HCT116 (cell line): ENCODE results near the gene NAPA. TPM values are rescaled to one million over a fixed set of nuclear protein-coding genes. Genes with fewer than 3 reads are reported as not detected.

Source experiments
- ATAC-seq: fragments of 200-7000 bp; cut with Tn5 transposase; 2 replicates; pipeline ENCODE4 v1.9.1; 2020; ENCODE audit warnings: mild to moderate bottlenecking, moderate library complexity
- BruUV-seq: library from RNA; stranded (reverse); fragments of 400-500 nt; replicated peaks from 2 replicates; lab custom pipeline; 2021; lab: Mats Ljungman, UMichigan
- CTCF ChIA-PET: fragments of 300-600 bp; sonication (Branson Sonifier 250); formaldehyde crosslinking; loops from one replicate; lab custom pipeline; 2021; ENCODE audit warnings: antibody characterized with exemption; lab: Charles Lee
- POLR2A ChIA-PET: fragments of 300-600, 350-600 bp; sonication (Branson Sonifier 250); formaldehyde crosslinking; loops from one replicate; lab custom pipeline; 2021; ENCODE audit warnings: antibody characterized with exemption; lab: Charles Lee
- RAD21 ChIA-PET, 2 experiments: fragments of 300-600 bp; sonication (Branson Sonifier 250); formaldehyde crosslinking; loops; one replicate each; lab custom pipeline; 2023; ENCODE audit warnings: low total read pairs in 2 of 2; ENCODE audit not compliant: uncharacterized antibody in 2 of 2, unreplicated experiment in 2 of 2, low non-redundant PET in 1 of 2; lab: Charles Lee
- DNase-seq: peaks from one replicate; pipeline ENCODE4 v3.0.0-alpha.2; 2010; ENCODE audit warnings: low read depth, low spot score
- H2AFZ ChIP-seq: fragments of 200-600 bp; shearing (Covaris generic), sonication (generic); 2 replicates; pipeline ENCODE4 v1.6.1; 2017; ENCODE audit warnings: low read depth, mixed run types, mixed read lengths, antibody characterized with exemption, low read length; ENCODE audit not compliant: poor library complexity, severe bottlenecking
- H3K27ac ChIP-seq: 2 replicates; pipeline ENCODE4 v1.5.1; 2012; ENCODE audit warnings: low read depth, low read length
- H3K27me3 ChIP-seq: fragments of 200-600 bp; sonication (generic); 2 replicates; pipeline ENCODE4 v1.6.1; 2016; ENCODE audit warnings: mixed run types, low read length, mixed read lengths; ENCODE audit not compliant: insufficient read depth
- H3K36me3 ChIP-seq, 2 experiments: fragments of 200-500 bp in 1 of 2; fragments of 200-600 bp in 1 of 2; sonication (Bioruptor generic) in 1 of 2; sonication (generic) in 1 of 2; 2 replicates each; pipeline versions ENCODE4 v1.5.1 to v1.6.1; 2014 to 2016; ENCODE audit warnings: low read length in 2 of 2, inconsistent platforms in 1 of 2, mixed read lengths in 1 of 2, mixed run types in 1 of 2; ENCODE audit not compliant: insufficient read depth in 2 of 2, control insufficient read depth in 1 of 2
- H3K4me1 ChIP-seq, 2 experiments: fragments of 200-600 bp in 1 of 2; sonication (generic) in 1 of 2; 2 replicates each; pipeline versions ENCODE4 v1.5.1 to v1.6.1; 2012 to 2017; ENCODE audit warnings: low read length in 2 of 2, inconsistent platforms in 1 of 2, mild to moderate bottlenecking in 1 of 2, mixed read lengths in 1 of 2, mixed run types in 1 of 2, moderate library complexity in 1 of 2; ENCODE audit not compliant: insufficient read depth in 2 of 2, control insufficient read depth in 1 of 2
- H3K4me2 ChIP-seq: fragments of 200-600 bp; sonication (generic); 2 replicates; pipeline ENCODE4 v1.6.1; 2017; ENCODE audit warnings: mixed run types, low read length, mixed read lengths
- H3K4me3 ChIP-seq, 2 experiments: fragments of 200-600 bp in 1 of 2; sonication (generic) in 1 of 2; replicated peaks in 1 of 2; 2 replicates each; pipeline ENCODE4 v1.5.1; 2011 to 2016; ENCODE audit warnings: low read length in 2 of 2, control low read depth in 1 of 2, low read depth in 1 of 2, mild to moderate bottlenecking in 1 of 2, mixed read lengths in 1 of 2, mixed run types in 1 of 2
- H3K79me2 ChIP-seq: fragments of 200-600 bp; sonication (generic); 2 replicates; pipeline ENCODE4 v1.6.1; 2017; ENCODE audit warnings: mild to moderate bottlenecking, mixed run types, low read length, moderate library complexity, mixed read lengths; ENCODE audit not compliant: insufficient read depth
- H3K9ac ChIP-seq: fragments of 200-600 bp; sonication (generic); 2 replicates; pipeline ENCODE4 v1.6.1; 2016; ENCODE audit warnings: low read length, mixed read lengths
- H3K9me2 ChIP-seq: fragments of 200-600 bp; sonication (generic), shearing (Covaris generic); 2 replicates; pipeline ENCODE4 v1.6.1; 2017; ENCODE audit warnings: mixed run types, mild to moderate bottlenecking, moderate library complexity; ENCODE audit not compliant: insufficient read depth
- H3K9me3 ChIP-seq, 2 experiments: fragments of 200-500 bp in 1 of 2; fragments of 200-600 bp in 1 of 2; sonication (Bioruptor generic) in 1 of 2; sonication (generic) in 1 of 2; 2 replicates each; pipeline ENCODE4 v1.6.1; 2014 to 2017; ENCODE audit warnings: low read length in 2 of 2, mixed read lengths in 2 of 2, inconsistent platforms in 1 of 2, low read depth in 1 of 2, mild to moderate bottlenecking in 1 of 2, mixed run types in 1 of 2, moderate library complexity in 1 of 2; ENCODE audit not compliant: control insufficient read depth in 1 of 2, insufficient read depth in 1 of 2
- H4K20me1 ChIP-seq: fragments of 200-600 bp; sonication (generic), shearing (Covaris generic); 2 replicates; pipeline ENCODE4 v1.6.1; 2017; ENCODE audit warnings: mixed run types, mild to moderate bottlenecking, moderate library complexity; ENCODE audit not compliant: insufficient read depth
- SP1 ChIP-seq: IDR thresholded peaks from 2 replicates; pipeline ENCODE4 v1.6.1; 2012; ENCODE audit warnings: low read depth
- ZFX ChIP-seq: fragments of 450-650 bp; IDR thresholded peaks from 2 replicates; pipeline ENCODE4 v1.6.1; 2017
- intact Hi-C: fragments of 100-400 bp; cut with micrococcal nuclease; formaldehyde crosslinking; loops from 2 replicates; pipeline ENCODE4 v1.10.0; 2022
- total RNA-seq: library from RNA; stranded (reverse); gene quantifications from one replicate; pipeline ENCODE4 v1.2.1, GENCODE V29; 2021; ENCODE audit not compliant: unreplicated experiment
- TF ChIP-seq, protein P1 (sequence below): IDR thresholded peaks from 2 replicates; pipeline ENCODE4 v1.6.1; 2012; ENCODE audit warnings: low read depth

The NAPA gene
- total RNA-seq, 1 experiment from 2014 or later, result 58.8 TPM

DNA sequence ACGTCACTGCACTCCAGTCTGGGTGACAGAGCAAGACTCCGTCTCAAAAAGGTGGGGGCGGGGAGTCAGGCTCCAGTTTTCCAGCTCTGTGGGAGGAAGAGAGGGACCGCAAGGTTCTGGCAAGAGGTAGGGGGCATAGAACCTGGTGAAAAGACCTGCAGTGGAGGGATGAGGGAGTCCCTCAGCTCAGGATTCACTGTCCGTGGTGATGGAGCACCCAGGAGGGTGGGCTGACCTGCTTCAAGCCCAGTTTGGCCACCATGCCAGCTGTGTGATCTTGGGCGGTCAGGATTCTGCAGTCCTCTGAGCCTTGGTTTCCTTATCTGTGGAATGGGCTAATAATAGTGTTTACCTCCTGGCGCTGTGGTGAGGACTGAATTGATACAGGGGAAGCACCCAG lies 64.4 kb downstream of the NAPA start:
- ChIA-PET POLR2A (no interaction called here), CTCF (no interaction called here), RAD21 (no interaction called here)
- H3K9me3 ChIP-seq, result 0 out of 4 replicates have a peak, but pooled peaks cover 0 to under 1% of the 10 kb centered on the region in 2 experiments
- peaks cover 17 to 21% of the 10 kb centered on the region in 2 experiments for H3K4me1 ChIP-seq
- H3K9me2 ChIP-seq, result no peaks in the 10 kb centered on the region
- no peak overlapping the region for H3K27ac ChIP-seq
- H3K27me3 ChIP-seq, result peaks cover 6% of the 10 kb centered on the region
- no peaks in the 10 kb centered on the region for H3K79me2 ChIP-seq
- no peaks in the 10 kb centered on the region for H4K20me1 ChIP-seq
- no peak overlapping the region for H3K4me3 ChIP-seq
- no peak overlapping the region for H3K9ac ChIP-seq
- no peak overlapping the region for H2AFZ ChIP-seq
- no peak for ATAC-seq
- DNase-seq, result no peak
- BruUV-seq, result no TSS peak
- H3K36me3 ChIP-seq, result no peaks in the 10 kb centered on the region
- no peak for TF ChIP-seq SP1
- TF ChIP-seq, protein P1, sequence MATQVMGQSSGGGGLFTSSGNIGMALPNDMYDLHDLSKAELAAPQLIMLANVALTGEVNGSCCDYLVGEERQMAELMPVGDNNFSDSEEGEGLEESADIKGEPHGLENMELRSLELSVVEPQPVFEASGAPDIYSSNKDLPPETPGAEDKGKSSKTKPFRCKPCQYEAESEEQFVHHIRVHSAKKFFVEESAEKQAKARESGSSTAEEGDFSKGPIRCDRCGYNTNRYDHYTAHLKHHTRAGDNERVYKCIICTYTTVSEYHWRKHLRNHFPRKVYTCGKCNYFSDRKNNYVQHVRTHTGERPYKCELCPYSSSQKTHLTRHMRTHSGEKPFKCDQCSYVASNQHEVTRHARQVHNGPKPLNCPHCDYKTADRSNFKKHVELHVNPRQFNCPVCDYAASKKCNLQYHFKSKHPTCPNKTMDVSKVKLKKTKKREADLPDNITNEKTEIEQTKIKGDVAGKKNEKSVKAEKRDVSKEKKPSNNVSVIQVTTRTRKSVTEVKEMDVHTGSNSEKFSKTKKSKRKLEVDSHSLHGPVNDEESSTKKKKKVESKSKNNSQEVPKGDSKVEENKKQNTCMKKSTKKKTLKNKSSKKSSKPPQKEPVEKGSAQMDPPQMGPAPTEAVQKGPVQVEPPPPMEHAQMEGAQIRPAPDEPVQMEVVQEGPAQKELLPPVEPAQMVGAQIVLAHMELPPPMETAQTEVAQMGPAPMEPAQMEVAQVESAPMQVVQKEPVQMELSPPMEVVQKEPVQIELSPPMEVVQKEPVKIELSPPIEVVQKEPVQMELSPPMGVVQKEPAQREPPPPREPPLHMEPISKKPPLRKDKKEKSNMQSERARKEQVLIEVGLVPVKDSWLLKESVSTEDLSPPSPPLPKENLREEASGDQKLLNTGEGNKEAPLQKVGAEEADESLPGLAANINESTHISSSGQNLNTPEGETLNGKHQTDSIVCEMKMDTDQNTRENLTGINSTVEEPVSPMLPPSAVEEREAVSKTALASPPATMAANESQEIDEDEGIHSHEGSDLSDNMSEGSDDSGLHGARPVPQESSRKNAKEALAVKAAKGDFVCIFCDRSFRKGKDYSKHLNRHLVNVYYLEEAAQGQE, result no peak
- H3K4me2 ChIP-seq, result no peak overlapping the region
- intact Hi-C loops, result no loop called here

DNA sequence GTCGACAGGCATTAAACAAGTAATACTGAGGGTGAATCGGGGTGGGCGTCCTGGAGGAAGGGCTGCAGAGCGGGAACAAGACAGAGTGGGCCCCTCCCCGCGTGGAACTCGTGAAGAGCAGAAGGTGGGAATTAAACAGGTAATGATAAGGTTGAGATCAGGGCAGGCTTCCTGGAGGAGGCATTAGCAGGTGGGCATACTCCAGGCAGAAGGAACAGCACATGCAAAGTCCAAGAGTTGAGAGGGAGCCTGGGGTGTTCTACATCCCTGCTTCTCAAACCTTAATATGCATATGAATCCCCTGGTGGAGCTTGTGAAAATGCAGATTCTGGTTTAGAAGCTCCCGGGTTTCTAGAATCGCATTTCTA lies 66.5 kb downstream of the NAPA start:
- no peak for ATAC-seq
- Histone ChIP-seq H3K79me2 (no peaks in the 10 kb centered on the region), H3K9me3 (no peaks in the 10 kb centered on the region), H3K4me2 (no peak overlapping the region), H3K27ac (no peak overlapping the region), H3K4me3 (no peak overlapping the region), H3K9ac (no peak overlapping the region), H3K36me3 (no peaks in the 10 kb centered on the region), H4K20me1 (no peaks in the 10 kb centered on the region), H2AFZ (no peak overlapping the region), H3K27me3 (peaks cover 19% of the 10 kb centered on the region), H3K4me1 (peaks cover 17 to 23% of the 10 kb centered on the region in 2 experiments), H3K9me2 (no peaks in the 10 kb centered on the region)
- CTCF ChIA-PET, result no interaction called here
- intact Hi-C loops, result loop anchor here (5.0 to 10.0 kb wide), 2 partner anchors 34 to 156 kb away; partner anchors contain the start of genes BICRA and KPTN
- no peak for DNase-seq
- RAD21 ChIA-PET, result no interaction called here
- BruUV-seq, result no TSS peak
- POLR2A ChIA-PET, result no interaction called here
- no peak for TF ChIP-seq ZFX
